Heart left ventricle (tissue), 13 donors: ENCODE data around the gene SORCS1.

Experiments used
- CTCF ChIP-seq, 12 donors: fragments of 200-600 bp; sonication (generic) in 4 of 12; IDR thresholded peaks; one replicate each; pipeline versions ENCODE4 v1.5.0 to v1.8.0; 2018 to 2022; ENCODE audit warnings: antibody characterized with exemption in 12 of 12, mild to moderate bottlenecking in 5 of 12
- POLR2A ChIP-seq, 2 donors: fragments of 450-650 bp; IDR thresholded peaks; one replicate each; pipeline ENCODE4 v1.6.1; 2017; ENCODE audit warnings: antibody characterized with exemption in 2 of 2, mild to moderate bottlenecking in 2 of 2, moderate library complexity in 2 of 2
- donor health status: ischemic (EF 13 %, LVEDD 7.1; RV severe dilation, severe dysfunction).
- donor health status: DM: no; HTN: yes; CAD: no.
- donor health status: DM: no; HTN: no; CAD: no.
- donor health status: ischemic (EF 25% LVEDD 6.9; RV normal size, moderate dysfunction).
- donor health status: ischemic (EF 25% LVEDD 5.7; RV mildly dilated, moderate dysfunction).
- donor health status: ischemic (EF 35%, LVEDD 5.7; RV mildly dilated, moderate dysfunction).
- donor health status: nonischemic (EF 11% LVEDD 7.7; RV severe dilation, severe dysfunction).
- donor health status: DM: yes; HTN: yes; CAD: no.
- donor health status: PGD.
- donor health status: ischemic (EF 29% LVEDD 5.4; RV normal size, mild dysfunction).
- donor health status: nonischemic (EF 23%, LVEDD 6.1; RV moderate dilation, normal function).

- no peak for TF ChIP-seq CTCF (IDR thresholded peaks at IDR 0.05)
- TF ChIP-seq POLR2A (IDR thresholded peaks at IDR 0.05) = no peak
These were observed 298.2 kb downstream of the SORCS1 start for GRCh38 chr10:106866244-106866845.
